Measurements from ENCODE around the gene KCNK10.

DNA sequence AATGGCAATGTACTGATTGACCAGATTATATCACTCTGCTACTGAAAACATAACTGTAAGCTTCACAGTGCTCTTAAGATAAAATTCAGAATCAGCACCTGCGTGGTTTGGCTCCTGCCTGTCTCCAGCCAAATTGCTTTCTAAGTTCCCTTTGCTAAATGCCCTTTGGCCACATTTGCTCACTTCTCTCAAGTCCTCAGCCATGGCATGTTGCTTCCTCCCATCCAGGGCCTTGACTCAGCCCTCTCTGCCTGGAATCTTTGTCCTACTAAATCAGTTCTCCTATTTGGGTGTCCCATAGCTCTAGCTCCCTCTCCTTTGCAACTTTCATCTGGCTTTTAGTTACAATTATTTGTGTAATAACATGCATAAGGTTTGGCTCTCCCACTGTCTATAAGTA is 71.4 kb downstream of the KCNK10 start:
- TF ChIP-seq EZH2 (IDR thresholded peaks at IDR 0.05; ENCODE audit: insufficient read depth, poor library complexity, severe bottlenecking) (no peak), EZH2phosphoT487 (IDR thresholded peaks at IDR 0.05; ENCODE audit: insufficient read depth, low read depth) (no peak)

Data from GM23248 (cell line).